GM12878 (cell line): ENCODE measurements around the gene NEGR1. TPM values are rescaled to one million over a fixed set of nuclear protein-coding genes. Genes with fewer than 3 reads are reported as not detected.

Source experiments
- ATAC-seq: fragments of 200-7000 bp; cut with Tn5 transposase; 3 replicates; pipeline ENCODE4 v1.9.1; 2020; ENCODE audit warnings: mild to moderate bottlenecking, moderate library complexity
- BruUV-seq: library from RNA; stranded (reverse); fragments of 400-500 nt; replicated peaks from 2 replicates; lab custom pipeline; 2021; lab: Mats Ljungman, UMichigan
- CTCF ChIA-PET: fragments of 300-600 bp; sonication (Branson Sonifier 250); formaldehyde crosslinking; extraction: SDS; loops from one replicate; lab custom pipeline; 2021; ENCODE audit warnings: inconsistent platforms; lab: Yijun Ruan, JAX
- POLR2A ChIA-PET: fragments of 350-600 bp; formaldehyde crosslinking; extraction: SDS; loops from one replicate; lab custom pipeline; 2021; ENCODE audit warnings: inconsistent platforms; lab: Charles Lee
- RAD21 ChIA-PET: fragments of 300-600 bp; sonication (Branson Sonifier 250); formaldehyde crosslinking; loops from one replicate; lab custom pipeline; 2023; ENCODE audit warnings: antibody characterized with exemption; ENCODE audit not compliant: unreplicated experiment; lab: Charles Lee
- SMC1A ChIA-PET: fragments of 300-600 bp; sonication (Branson Sonifier 250); formaldehyde crosslinking; loops from one replicate; lab custom pipeline; 2023; ENCODE audit not compliant: unreplicated experiment, uncharacterized antibody; lab: Charles Lee
- DNase-seq: peaks from one replicate; pipeline ENCODE4 v3.0.0-alpha.2; 2011; ENCODE audit warnings: low read depth, low spot score
- FAIRE-seq: peaks from 3 replicates; lab custom pipeline; 2011; peaks lifted over from hg19 to GRCh38; lab: Jason Lieb, UNC
- H2AFZ ChIP-seq: 2 replicates; pipeline ENCODE4 v1.6.0; 2011; ENCODE audit warnings: low read depth, low read length, control low read depth; ENCODE audit not compliant: control insufficient read depth
- H3K27ac ChIP-seq: 2 replicates; pipeline ENCODE4 v1.5.1; 2011; ENCODE audit warnings: control low read depth; ENCODE audit not compliant: control insufficient read depth, insufficient read depth
- H3K27me3 ChIP-seq, 2 experiments: replicated peaks in 1 of 2; 2 replicates each; pipeline versions ENCODE4 v1.6.0 to v1.6.1; 2011; ENCODE audit warnings: low read length in 1 of 2; ENCODE audit not compliant: control insufficient read depth in 2 of 2, insufficient read depth in 2 of 2
- H3K36me3 ChIP-seq, 2 experiments: 2 replicates each; pipeline ENCODE4 v1.5.1; 2011; ENCODE audit warnings: low read length in 1 of 2; ENCODE audit not compliant: control insufficient read depth in 2 of 2, insufficient read depth in 2 of 2
- H3K4me1 ChIP-seq: 2 replicates; pipeline ENCODE4 v1.6.1; 2011; ENCODE audit warnings: mild to moderate bottlenecking, low read length, moderate library complexity, mixed read lengths; ENCODE audit not compliant: control insufficient read depth, insufficient read depth
- H3K4me2 ChIP-seq: 2 replicates; pipeline ENCODE4 v1.6.0; 2011; ENCODE audit warnings: control low read depth; ENCODE audit not compliant: control insufficient read depth, insufficient read depth
- H3K4me3 ChIP-seq: fragments of 200-600 bp; sonication (generic); 2 replicates; pipeline ENCODE4 v1.5.1; 2016
- H3K79me2 ChIP-seq: 2 replicates; pipeline ENCODE4 v1.6.0; 2011; ENCODE audit warnings: low read length; ENCODE audit not compliant: control insufficient read depth, insufficient read depth
- H3K9ac ChIP-seq: 2 replicates; pipeline ENCODE4 v1.8.0; 2011; ENCODE audit warnings: low read length, control low read depth, mixed read lengths; ENCODE audit not compliant: control insufficient read depth, insufficient read depth
- H3K9me3 ChIP-seq: replicated peaks from 3 replicates; pipeline ENCODE4 v1.5.1; 2011; ENCODE audit warnings: mild to moderate bottlenecking, low read length; ENCODE audit not compliant: control insufficient read depth, insufficient read depth
- H4K20me1 ChIP-seq: 2 replicates; pipeline ENCODE4 v1.6.0; 2011; ENCODE audit not compliant: control insufficient read depth, insufficient read depth
- BCL3 ChIP-seq: IDR thresholded peaks from 2 replicates; pipeline ENCODE4 v1.6.1; 2011; ENCODE audit warnings: borderline replicate concordance, low read depth, mild to moderate bottlenecking, moderate library complexity, low read length; ENCODE audit not compliant: insufficient read depth, poor library complexity, severe bottlenecking
- CBFB ChIP-seq: IDR thresholded peaks from 2 replicates; pipeline ENCODE4 v1.6.1; 2016; ENCODE audit warnings: antibody characterized with exemption, low read depth
- HDGF ChIP-seq: fragments of 450-650 bp; IDR thresholded peaks from 2 replicates; pipeline ENCODE4 v1.6.1; 2016; ENCODE audit warnings: antibody characterized with exemption
- MEF2B ChIP-seq: fragments of 450-650 bp; IDR thresholded peaks from 2 replicates; pipeline ENCODE4 v1.6.1; 2018; ENCODE audit warnings: mild to moderate bottlenecking, moderate library complexity; ENCODE audit not compliant: partially characterized antibody, poor library complexity, severe bottlenecking
- MTA3 ChIP-seq: IDR thresholded peaks from 2 replicates; pipeline ENCODE4 v1.6.1; 2012; ENCODE audit warnings: low read length, inconsistent platforms, borderline replicate concordance
- NRF1 ChIP-seq: conservative IDR thresholded peaks from 2 replicates; pipeline ENCODE4 v1.6.1; 2011; ENCODE audit warnings: mild to moderate bottlenecking, low read depth, low read length, improper control_type of control experiment
- PAX8 ChIP-seq: fragments of 450-650 bp; IDR thresholded peaks from 2 replicates; pipeline ENCODE4 v1.6.1; 2017; ENCODE audit warnings: mild to moderate bottlenecking, moderate library complexity
- RAD51 ChIP-seq: fragments of 450-650 bp; IDR thresholded peaks from 2 replicates; pipeline ENCODE4 v1.6.1; 2016; ENCODE audit warnings: moderate library complexity, mild to moderate bottlenecking, inconsistent platforms
- REST ChIP-seq: IDR thresholded peaks from 2 replicates; pipeline ENCODE4 v1.6.1; 2012; ENCODE audit warnings: mild to moderate bottlenecking, low read depth, low read length
- SMAD5 ChIP-seq: IDR thresholded peaks from 2 replicates; pipeline ENCODE4 v1.6.1; 2016; ENCODE audit warnings: antibody characterized with exemption, low read depth
- SMARCA5 ChIP-seq: fragments of 450-650 bp; IDR thresholded peaks from 2 replicates; pipeline ENCODE4 v1.6.1; 2017; ENCODE audit warnings: mild to moderate bottlenecking
- SREBF1 ChIP-seq: IDR thresholded peaks from 2 replicates; pipeline ENCODE4 v1.6.1; 2012; ENCODE audit warnings: mild to moderate bottlenecking, low read length
- TBL1XR1 ChIP-seq: IDR thresholded peaks from 2 replicates; pipeline ENCODE4 v1.6.1; 2012; ENCODE audit warnings: low read depth, low read length, improper control_type of control experiment
- ZNF207 ChIP-seq: fragments of 450-650 bp; IDR thresholded peaks from 2 replicates; pipeline ENCODE4 v1.6.1; 2014; ENCODE audit warnings: antibody characterized with exemption, mild to moderate bottlenecking, borderline replicate concordance
- ZNF274 ChIP-seq: IDR thresholded peaks from one replicate; pipeline ENCODE4 v1.8.0; 2011; ENCODE audit not compliant: insufficient read length, insufficient read depth
- in situ Hi-C: fragments of 300-500 bp; cut with MboI; formaldehyde crosslinking; loops from 9 replicates; pipeline ENCODE4 v1.14.3; 2018; ENCODE audit warnings: mixed read lengths
- intact Hi-C: fragments of 100-400 bp; cut with micrococcal nuclease; formaldehyde crosslinking; loops from one replicate; pipeline ENCODE4 v1.14.2; 2022; ENCODE audit not compliant: unreplicated experiment
- polyA plus RNA-seq, 11 experiments: library from polyadenylated mRNA; depleted of rRNA in 4 of 11; unstranded in 6 of 11; stranded (reverse) in 5 of 11; fragments of >200 nt; fragmentation: Nextera tagmentation in 4 of 11; fragmentation: Illumina TruSeq in 1 of 11; extraction: Ambion mirVana in 4 of 11; extraction: Trizol in 1 of 11; gene quantifications; 1 replicate in 1 of 11; 2 replicates in 10 of 11; pipeline versions ENCODE4 v1.2.1 to v1.2.3, GENCODE V29; 2011 to 2016; ENCODE audit warnings: inconsistent platforms in 2 of 11, missing spikeins in 2 of 11, low read depth in 1 of 11
- total RNA-seq, 4 experiments: library from RNA; depleted of rRNA in 3 of 4; stranded (reverse); fragments of >200 nt in 3 of 4; fragmentation: Illumina TruSeq in 1 of 4; extraction: Trizol in 1 of 4; gene quantifications; 2 replicates each; pipeline versions ENCODE4 v1.2.1 to v1.2.3, GENCODE V29; 2013 to 2021

The NEGR1 gene
- total and polyA plus RNA-seq, 10 of the 15 experiments (the other 5 are each of a cell fraction or from before 2014, with no cell fraction given): under 0.01 to 0.03 (median 0.01) TPM; not detected in 7

- no peaks in the 10 kb centered on the region for H3K79me2 ChIP-seq
- no peaks in the 10 kb centered on the region for H3K36me3 ChIP-seq
- no peak for FAIRE-seq
- ChIA-PET CTCF (no interaction called here), POLR2A (no interaction called here), SMC1A (no interaction called here), RAD21 (no interaction called here)
- no peaks in the 10 kb centered on the region for H4K20me1 ChIP-seq
- no peak overlapping the region for H2AFZ ChIP-seq
- no peaks in the 10 kb centered on the region for H3K4me1 ChIP-seq
- no TSS peak for BruUV-seq
- H3K9ac ChIP-seq: no peak overlapping the region
- H3K27ac ChIP-seq: no peak overlapping the region
- in situ Hi-C loops: no loop called here
- intact Hi-C loops: no loop called here
- TF ChIP-seq NRF1: no peak
- no peak for TF ChIP-seq SMAD5
- no peak for TF ChIP-seq BCL3
- no peak for TF ChIP-seq ZNF207
- no peak for TF ChIP-seq SMARCA5
- TF ChIP-seq HDGF: no peak
- no peak for TF ChIP-seq ZNF274
- no peak for TF ChIP-seq SREBF1
- no peak for TF ChIP-seq REST
- no peak for TF ChIP-seq TBL1XR1
- TF ChIP-seq RAD51: no peak
- TF ChIP-seq MTA3: no peak
- no peak for TF ChIP-seq PAX8
- TF ChIP-seq CBFB: no peak
- no peak for TF ChIP-seq MEF2B
- no peak overlapping the region for H3K4me3 ChIP-seq
- H3K4me2 ChIP-seq: no peak overlapping the region
- no peak for DNase-seq
- no peaks in the 10 kb centered on the region for H3K27me3 ChIP-seq
- no peaks in the 10 kb centered on the region for H3K9me3 ChIP-seq
- no peak for ATAC-seq
Measured at GRCh38 chr1:71625004-71625403, 657.3 kb downstream of the NEGR1 start.
